ENCODE data around the gene ATE1.
"Not testable (repeated sequence)": the region's sequence is repeated elsewhere in the genome, so short reads cannot be mapped to it uniquely, and the experiment has no call there.

Gene ATE1

GRCh38 chr10:121927841-121928527, at the start of gene ATE1:
ATE1 (minus strand) TSS chr10:121928031; CDS start chr10:121927949, 82 bp downstream.
- peak; percentile 54 for DNase-seq (ENCODE audit: low read depth)

- DNase-seq (ENCODE audit: low read depth) = no peak
Measured at GRCh38 chr10:121976607-121977006, 48.8 kb upstream of the ATE1 start.

DNA sequence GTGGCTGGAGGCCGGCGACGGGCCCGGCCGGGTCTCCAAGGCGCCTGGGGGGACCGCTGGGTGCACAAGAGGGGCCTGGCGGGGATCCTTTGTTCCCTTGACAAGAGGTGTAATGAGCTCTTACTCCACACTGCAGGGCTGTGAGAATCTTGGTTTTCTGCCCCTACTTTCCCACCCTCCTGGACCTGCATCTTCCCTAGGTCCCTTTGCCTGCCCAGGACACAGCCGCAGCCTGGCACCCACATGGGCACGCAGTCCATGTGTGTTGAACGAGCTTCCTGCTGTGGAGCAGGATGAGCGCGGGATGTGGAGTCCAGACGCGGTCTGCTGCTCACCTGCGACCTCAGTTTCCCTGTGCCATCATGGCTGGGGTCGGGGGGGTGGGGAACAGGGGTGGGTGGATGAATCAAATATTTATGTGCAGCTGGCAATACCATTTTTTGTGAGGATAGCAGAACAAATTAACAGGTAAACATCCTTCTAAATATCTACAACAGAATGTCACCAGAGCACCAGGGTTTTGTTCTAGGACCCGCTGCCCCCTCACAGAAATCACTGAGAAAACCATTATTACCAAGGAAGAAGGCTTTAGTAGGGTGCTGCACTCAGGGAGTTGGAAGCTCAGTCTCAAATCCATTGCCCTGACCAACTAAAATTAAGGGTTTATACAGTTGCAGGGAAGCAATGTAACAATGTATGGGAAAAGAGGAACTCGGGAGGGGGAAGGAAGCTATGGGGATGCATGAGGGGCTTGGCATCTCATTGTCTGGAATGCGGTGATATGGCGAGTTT, 47.7 kb upstream of the ATE1 start:
- peak; percentile 7 for DNase-seq (ENCODE audit: low read depth)

DNA sequence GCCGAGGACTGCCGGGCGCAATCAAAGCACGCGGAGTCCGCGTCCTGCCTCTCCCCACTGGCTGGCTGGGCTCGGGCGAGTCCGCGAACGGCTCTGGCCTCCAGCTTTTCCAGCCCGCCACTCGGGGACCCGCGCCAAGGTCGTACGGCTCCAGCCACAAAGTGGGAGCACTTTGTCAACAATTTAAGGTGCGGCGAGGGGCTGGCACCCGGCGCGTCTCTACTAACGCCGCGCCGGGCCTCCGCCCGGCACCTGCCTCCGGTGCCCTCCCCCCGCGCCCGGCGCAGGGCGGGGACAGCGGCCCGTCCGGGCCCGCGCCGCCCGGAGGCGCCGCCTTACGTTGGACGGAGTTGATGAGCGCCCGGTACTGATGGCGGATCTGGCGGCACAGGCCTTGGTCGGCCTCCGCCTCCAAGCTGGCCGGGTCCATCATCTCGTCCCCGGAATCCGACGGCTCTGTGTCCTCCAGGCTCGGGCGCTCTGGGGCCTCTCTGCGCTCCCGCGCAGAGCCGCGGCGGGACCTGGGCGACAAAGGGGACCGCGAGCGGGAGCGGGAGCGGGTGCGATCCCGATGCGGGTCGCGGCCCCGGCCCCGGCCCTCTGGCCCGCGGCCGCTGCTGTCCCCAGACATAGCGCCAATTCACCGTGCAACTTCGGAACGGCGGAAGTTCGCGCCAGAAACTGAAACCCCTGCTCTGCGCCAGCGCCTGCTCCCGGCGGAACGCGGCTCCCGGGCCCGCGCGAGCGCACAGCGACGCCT, 46.9 kb upstream of the ATE1 start, which contains the start of gene NSMCE4A:
TSS of gene NSMCE4A (minus strand) at position 683 of the 760 bp plus-strand sequence. CDS start at position 631, 52 bp downstream.
- DNase-seq (ENCODE audit: low read depth) = peak; percentile 15

- DNase-seq (ENCODE audit: low read depth) = no peak
Measured at GRCh38 chr10:121974019-121974534, 46.2 kb upstream of the ATE1 start.

GRCh38 chr10:121969086-121969485, 41.3 kb upstream of the ATE1 start:
- not testable (repeated sequence) for DNase-seq (ENCODE audit: low read depth)

DNA sequence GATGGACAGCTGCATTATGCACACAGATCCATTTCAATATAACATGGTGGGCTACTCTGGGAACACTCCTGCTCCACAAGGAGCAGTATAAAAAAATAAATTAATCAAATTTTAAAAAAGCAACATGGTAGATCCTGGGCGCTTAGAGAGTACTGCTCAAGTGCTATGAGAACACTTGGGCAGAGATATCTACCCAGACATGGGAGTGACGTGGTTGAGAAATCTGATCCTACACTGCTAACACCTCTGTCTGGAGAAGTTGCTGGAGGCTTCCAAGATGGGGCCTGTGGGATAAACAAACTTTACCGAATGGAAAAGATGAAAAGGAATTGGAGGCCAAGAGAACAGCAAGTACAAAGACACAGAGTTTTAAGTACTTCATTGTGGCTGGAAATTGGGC, 38.2 kb upstream of the ATE1 start:
- no peak for DNase-seq (ENCODE audit: low read depth)

DNA sequence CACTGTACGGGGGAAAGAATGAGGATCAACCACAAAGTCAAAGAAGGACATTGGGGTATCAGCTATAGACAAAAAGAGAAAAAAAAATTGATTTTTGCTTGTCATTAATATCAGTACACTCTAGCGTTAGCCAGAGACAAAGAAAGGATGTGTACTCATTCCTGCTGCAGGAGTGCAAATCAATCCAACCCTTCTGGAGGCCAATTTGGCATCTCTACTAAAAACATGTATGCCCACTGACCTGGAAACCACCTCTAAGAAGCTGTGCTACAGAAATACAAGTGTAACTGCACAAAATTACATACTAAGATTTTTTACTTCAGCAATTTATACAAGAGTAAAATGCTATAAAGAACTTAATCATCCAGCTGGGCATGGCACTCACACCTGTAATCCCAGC, 33.6 kb upstream of the ATE1 start:
- DNase-seq (ENCODE audit: low read depth) = no peak

- no peak for DNase-seq (ENCODE audit: low read depth)
Measured at GRCh38 chr10:121959671-121960070, 31.8 kb upstream of the ATE1 start.

GRCh38 chr10:121956111-121957061, 28.6 kb upstream of the ATE1 start:
- DNase-seq (ENCODE audit: low read depth) = no peak

GRCh38 chr10:121952226-121952625, 24.4 kb upstream of the ATE1 start:
- DNase-seq (ENCODE audit: low read depth) = no peak

DNA sequence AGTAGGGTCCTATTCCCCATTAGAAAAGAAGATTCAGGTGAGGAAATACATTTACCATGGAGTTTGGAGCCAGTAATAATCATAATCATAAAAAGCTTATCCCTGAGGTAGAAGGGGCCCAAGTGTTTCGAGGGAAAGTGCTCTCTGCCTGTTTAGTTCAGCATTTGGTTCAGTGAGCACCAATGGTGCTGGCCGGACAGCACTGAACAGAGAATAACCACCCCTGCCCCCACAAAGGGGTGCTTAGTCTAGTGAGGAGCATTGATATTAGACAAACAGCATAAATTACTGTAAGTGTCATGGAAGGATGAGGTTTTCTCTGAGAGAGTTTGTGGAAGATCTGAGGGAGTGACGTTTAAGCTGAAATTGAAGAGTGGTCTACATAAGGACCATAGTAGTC, 21.6 kb upstream of the ATE1 start:
- DNase-seq (ENCODE audit: low read depth) = no peak

GRCh38 chr10:121949049-121949448, 21.2 kb upstream of the ATE1 start:
- DNase-seq (ENCODE audit: low read depth) = no peak

DNA sequence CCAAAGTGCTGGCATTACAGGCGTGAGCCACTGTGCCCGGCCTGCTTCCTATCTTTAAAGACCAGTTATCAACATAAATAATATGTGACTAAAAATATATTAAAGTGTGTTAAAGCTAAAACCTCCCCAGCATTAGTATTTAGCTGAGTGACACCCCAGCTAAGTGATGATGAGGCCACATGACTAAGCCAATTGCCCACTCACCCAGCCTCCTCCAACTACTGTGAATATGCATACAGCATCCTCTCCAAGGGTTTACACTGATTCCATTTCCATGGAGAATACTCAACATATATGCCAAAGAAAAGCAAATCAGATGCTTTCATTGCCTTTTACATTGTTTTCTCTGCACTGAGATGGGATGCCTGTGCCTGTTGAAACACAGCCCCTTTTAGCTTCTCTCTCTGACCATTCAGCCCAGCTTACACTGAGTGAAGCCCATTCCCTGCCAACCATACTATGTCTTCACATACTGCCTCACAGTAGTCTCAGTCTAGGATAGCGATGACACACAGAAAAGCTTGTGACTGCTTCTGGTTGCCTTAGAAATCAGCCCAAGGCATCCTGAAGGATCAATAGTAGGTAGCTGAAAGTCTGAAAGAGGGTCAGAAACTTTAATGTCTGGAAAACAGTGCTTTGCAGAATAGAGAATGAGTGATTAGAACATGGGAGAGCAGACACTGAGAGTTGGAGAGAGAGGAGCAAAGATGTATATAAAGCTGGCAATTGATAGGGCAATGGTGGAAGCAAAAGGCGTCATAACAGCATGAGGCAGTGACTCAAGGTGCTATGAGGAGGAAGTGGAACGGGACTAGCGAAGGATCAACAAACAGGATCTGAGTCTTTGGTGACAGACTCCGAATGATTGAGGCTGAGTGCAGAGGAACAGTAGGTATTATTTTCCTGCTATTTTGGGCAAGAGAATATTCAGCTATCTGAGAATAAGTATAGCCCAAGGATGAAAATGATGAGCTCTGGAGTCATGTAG, 19.8 kb upstream of the ATE1 start:
- no peak for DNase-seq (ENCODE audit: low read depth)

- DNase-seq (ENCODE audit: low read depth) = no peak
Measured at GRCh38 chr10:121942749-121943416, 15.1 kb upstream of the ATE1 start.

DNA sequence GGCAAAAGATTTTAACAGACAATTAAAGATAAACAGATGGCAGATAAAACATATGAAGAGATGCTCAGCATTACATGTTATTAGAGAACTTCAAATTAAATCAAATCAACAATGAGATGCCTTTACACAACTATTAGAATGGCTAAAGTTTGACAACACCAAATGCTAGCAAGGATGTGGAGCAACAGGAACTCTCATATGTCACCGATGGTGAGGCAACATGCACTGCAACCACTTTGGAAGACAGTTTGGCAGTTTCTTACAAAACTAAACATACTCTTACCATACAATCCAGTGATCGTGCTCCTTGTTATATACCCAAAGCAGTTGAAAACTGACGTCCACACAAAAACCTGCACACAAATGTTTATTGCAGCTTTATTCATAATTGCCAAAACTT, 13.7 kb upstream of the ATE1 start:
- DNase-seq (ENCODE audit: low read depth) = no peak

DNA sequence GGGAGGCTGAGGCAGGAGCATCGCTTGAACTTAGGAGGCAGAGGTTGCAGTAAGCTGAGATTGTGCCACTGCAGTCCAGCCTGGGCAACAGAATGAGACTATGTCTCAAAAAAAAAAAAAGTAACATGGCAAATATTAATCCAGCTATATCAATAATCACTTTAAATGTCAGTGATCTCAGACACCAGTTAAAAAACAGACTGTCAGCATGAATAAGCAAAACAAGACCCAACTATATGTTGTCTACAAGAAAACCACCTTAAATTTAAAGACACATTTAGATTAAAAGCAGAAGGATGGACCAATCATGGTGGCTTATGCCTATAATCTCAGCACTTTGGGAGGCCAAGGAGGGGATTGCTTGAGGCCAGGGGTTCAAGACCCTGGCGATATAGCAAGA, 8.5 kb upstream of the ATE1 start:
- DNase-seq (ENCODE audit: low read depth) = no peak

DNA sequence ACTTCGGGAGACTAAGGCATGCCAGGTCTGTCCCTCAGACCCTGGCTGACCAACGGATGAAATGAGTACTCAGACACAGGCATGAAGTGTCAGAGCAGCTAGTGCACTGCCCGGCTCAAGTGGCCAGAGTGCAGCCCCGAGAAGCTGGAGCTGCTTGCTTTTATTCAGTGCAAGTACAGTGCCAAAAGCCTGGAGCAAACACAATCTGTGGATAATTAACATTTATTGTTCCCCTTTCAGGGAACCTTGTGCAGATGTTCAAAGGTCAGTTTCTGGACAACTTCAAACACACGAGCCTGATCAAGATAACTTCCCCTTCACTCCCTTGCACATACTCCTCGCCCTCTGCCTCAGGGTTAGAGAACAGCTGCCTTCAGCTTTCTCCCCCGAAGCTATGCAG, 7.9 kb upstream of the ATE1 start:
- no peak for DNase-seq (ENCODE audit: low read depth)

All from HS-27A (cell line).